Adipose tissue (tissue), 3 donors: ENCODE measurements around the gene SCYGR2. TPM values are rescaled to one million over a fixed set of nuclear protein-coding genes. Genes with fewer than 3 reads are reported as not detected.

Source experiments
- H3K27ac ChIP-seq: one replicate; pipeline ENCODE4 v1.5.1; 2013; ENCODE audit warnings: low read depth, low read length
- WGBS, 3 donors: extraction: QIAGEN DNeasy Blood & Tissue Kit; methylation state at CpG; one replicate each; pipeline ENCODE4 v1.1.7; 2013; 5-methylcytosine and 5-hydroxymethylcytosine counted together
- polyA plus RNA-seq, 3 donors: library from polyadenylated mRNA; stranded (reverse); fragments of 200-250 nt; gene quantifications; one replicate each; pipeline ENCODE4 v1.2.3, GENCODE V29; 2013
- donor health status: healthy with polysubstance abuse.
- donor health status: Bipolar disorder and iron deficiency.
- donor health status: healthy.

The SCYGR2 gene
- polyA plus RNA-seq, 3 donors, result not detected

DNA sequence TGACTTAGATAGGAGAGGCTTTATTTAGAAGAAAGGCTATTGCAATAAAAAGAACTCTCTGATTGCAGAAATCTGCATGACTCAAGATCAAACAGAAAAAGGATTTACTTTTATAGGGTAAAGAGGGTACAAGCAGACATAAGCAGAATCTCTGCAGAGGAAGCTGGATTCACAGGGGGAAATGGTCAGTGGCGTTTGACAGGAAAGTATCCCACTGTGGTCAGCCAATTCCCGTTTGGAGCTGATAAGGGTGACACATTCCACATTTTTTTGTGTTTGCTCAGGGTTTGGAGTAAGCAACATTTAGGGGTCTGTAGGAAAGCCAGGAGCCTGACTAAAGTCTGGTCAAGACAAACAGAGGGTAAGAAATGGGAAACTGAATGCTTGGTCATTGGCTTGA, 44.0 kb downstream of the SCYGR2 start:
- no peak overlapping the region for H3K27ac ChIP-seq
- WGBS, 3 donors, result 13 to 34% (median 17%) methylated on average over 2 of the region's 2 CpGs

GRCh38 chr2:227643990-227644551, 45.4 kb downstream of the SCYGR2 start:
- no peak overlapping the region for H3K27ac ChIP-seq
- WGBS, 3 donors, result 57 to 87% (median 83%) methylated on average over 5 of the region's 5 CpGs

Other genes with a start within 250 kb of the SCYGR2 start
- under 1 TPM; 0.05 to 0.22 (median 0.12) TPM for gene TM4SF20, start 219.6 kb upstream of the SCYGR2 start, polyA plus RNA-seq
- not detected for gene SCYGR1, start 210.9 kb upstream of the SCYGR2 start, polyA plus RNA-seq
- gene AGFG1, start 126.7 kb upstream of the SCYGR2 start, polyA plus RNA-seq, result 100 to 1,000 TPM in 1 of 3 donors, 10 to 100 TPM in 2; 23.6 to 101 (median 68.2) TPM
- gene SCYGR3, start 15.9 kb downstream of the SCYGR2 start, polyA plus RNA-seq, result not detected
- under 1 TPM in 1 of 3 donors, not detected in 2; 0.22 TPM for gene SCYGR4, start 18.6 kb downstream of the SCYGR2 start, polyA plus RNA-seq
- not detected for gene SCYGR5, start 67.9 kb downstream of the SCYGR2 start, polyA plus RNA-seq
- 100 to 1,000 TPM in 1 of 3 donors, 10 to 100 TPM in 1, 1 to 10 TPM in 1; 2.1 to 114 (median 76.7) TPM for gene SLC19A3, start 119.1 kb downstream of the SCYGR2 start, polyA plus RNA-seq
- gene SCYGR6, start 125.9 kb downstream of the SCYGR2 start, polyA plus RNA-seq, result not detected
- not detected for gene SCYGR7, start 129.4 kb downstream of the SCYGR2 start, polyA plus RNA-seq
- gene SCYGR8, start 147.0 kb downstream of the SCYGR2 start, polyA plus RNA-seq, result not detected
- gene CCL20, start 214.9 kb downstream of the SCYGR2 start, polyA plus RNA-seq, result 10 to 100 TPM in 1 of 3 donors, 1 to 10 TPM in 1, under 1 TPM in 1; 0.40 to 70.1 (median 3.4) TPM